Glomerular endothelial cell (primary cell): ENCODE measurements around the gene MSL3. TPM values are rescaled to one million over a fixed set of nuclear protein-coding genes. Genes with fewer than 3 reads are reported as not detected.

Source experiments
- total RNA-seq: library from RNA; depleted of rRNA; stranded (reverse); fragments of >200 nt; gene quantifications from 2 replicates; pipeline ENCODE4 v1.2.3, GENCODE V29; 2015

The MSL3 gene
- total RNA-seq, 1 donor from 2014 or later = 32.2 TPM

Other genes with a start within 250 kb of the MSL3 start
- gene ARHGAP6, start 92.3 kb upstream of the MSL3 start, total RNA-seq = 1.5 and 1.7 TPM in 2 replicates